H1 (cell line): ENCODE measurements around the gene C1QL1. TPM values are rescaled to one million over a fixed set of nuclear protein-coding genes. Genes with fewer than 3 reads are reported as not detected.

Experiments
- CTCF ChIA-PET: fragments of 300-600 bp; sonication (Branson Sonifier 250); formaldehyde crosslinking; loops from one replicate; lab custom pipeline; 2021; ENCODE audit not compliant: partially characterized antibody; lab: Charles Lee
- POLR2A ChIA-PET: fragments of 300-600 bp; sonication (Branson Sonifier 250); formaldehyde crosslinking; loops from one replicate; lab custom pipeline; 2021; ENCODE audit warnings: inconsistent platforms; ENCODE audit not compliant: partially characterized antibody; lab: Charles Lee
- DNase-seq, 2 experiments: peaks; one replicate each; pipeline versions ENCODE4 v3.0.0 to v3.0.0-alpha.2; 2010 to 2022; ENCODE audit warnings: low spot score in 2 of 2, low read depth in 1 of 2, mixed read lengths in 1 of 2
- FAIRE-seq: peaks from 2 replicates; lab custom pipeline; 2011; peaks lifted over from hg19 to GRCh38; lab: Jason Lieb, UNC
- H2AFZ ChIP-seq: 2 replicates; pipeline ENCODE4 v1.8.1; 2012; ENCODE audit warnings: low read length, inconsistent platforms
- H2AK5ac ChIP-seq: 2 replicates; pipeline ENCODE4 v1.6.1; 2013; ENCODE audit warnings: low read depth, low read length
- H2BK120ac ChIP-seq: replicated peaks from 2 replicates; pipeline ENCODE3; 2013; ENCODE audit warnings: low read depth, low read length, inconsistent platforms
- H2BK12ac ChIP-seq: 2 replicates; pipeline ENCODE4 v1.6.1; 2013; ENCODE audit warnings: low read depth, low read length
- H2BK15ac ChIP-seq: 2 replicates; pipeline ENCODE4 v1.6.1; 2013; ENCODE audit warnings: low read length
- H2BK20ac ChIP-seq: 2 replicates; pipeline ENCODE4 v1.6.1; 2013; ENCODE audit warnings: low read length
- H2BK5ac ChIP-seq: 2 replicates; pipeline ENCODE4 v1.6.1; 2013; ENCODE audit warnings: low read depth, low read length
- H3K14ac ChIP-seq: 2 replicates; pipeline ENCODE4 v1.6.1; 2013; ENCODE audit warnings: inconsistent platforms; ENCODE audit not compliant: insufficient read length
- H3K18ac ChIP-seq: 2 replicates; pipeline ENCODE4 v1.6.1; 2013; ENCODE audit warnings: low read length; ENCODE audit errors: extremely low read depth
- H3K23ac ChIP-seq: 2 replicates; pipeline ENCODE4 v1.6.1; 2013; ENCODE audit warnings: inconsistent platforms; ENCODE audit not compliant: insufficient read length
- H3K23me2 ChIP-seq: 2 replicates; pipeline ENCODE4 v1.6.1; 2013; ENCODE audit warnings: low read depth, low read length
- H3K27ac ChIP-seq: 2 replicates; pipeline ENCODE4 v1.6.1; 2011; ENCODE audit warnings: low read depth, low read length, inconsistent platforms
- H3K27me3 ChIP-seq, 4 experiments: replicated peaks in 1 of 4; 1 replicate in 1 of 4; 2 replicates in 3 of 4; pipeline versions ENCODE4 v1.6.1 to v1.8.1; 2011 to 2013; ENCODE audit warnings: low read length in 3 of 4, mild to moderate bottlenecking in 3 of 4, inconsistent platforms in 2 of 4, mixed read lengths in 2 of 4, moderate library complexity in 1 of 4; ENCODE audit not compliant: control insufficient read depth in 3 of 4, insufficient read depth in 3 of 4; ENCODE audit errors: extremely low read depth in 1 of 4
- H3K36me3 ChIP-seq, 4 experiments: 2 replicates each; pipeline versions ENCODE4 v1.6.1 to v1.8.1; 2011 to 2013; ENCODE audit warnings: mild to moderate bottlenecking in 4 of 4, low read length in 3 of 4, moderate library complexity in 2 of 4, control low read depth in 1 of 4, inconsistent platforms in 1 of 4; ENCODE audit not compliant: insufficient read depth in 4 of 4, control insufficient read depth in 2 of 4
- H3K4ac ChIP-seq: replicated peaks from 2 replicates; pipeline ENCODE3; 2013; ENCODE audit warnings: low read length, low read depth, mixed read lengths, inconsistent platforms; ENCODE audit not compliant: insufficient read length
- H3K4me1 ChIP-seq, 4 experiments: replicated peaks in 1 of 4; 1 replicate in 1 of 4; 2 replicates in 3 of 4; pipeline versions ENCODE4 v1.6.1 to v1.8.1; 2011 to 2013; ENCODE audit warnings: low read length in 3 of 4, inconsistent platforms in 2 of 4, mixed read lengths in 1 of 4; ENCODE audit not compliant: insufficient read depth in 4 of 4, control insufficient read depth in 3 of 4
- H3K4me2 ChIP-seq, 2 experiments: 2 replicates each; pipeline versions ENCODE4 v1.6.1 to v1.8.1; 2011 to 2013; ENCODE audit warnings: low read depth in 2 of 2, low read length in 2 of 2, control low read depth in 1 of 2, inconsistent platforms in 1 of 2, mild to moderate bottlenecking in 1 of 2; ENCODE audit not compliant: insufficient read depth in 1 of 2
- H3K4me3 ChIP-seq, 4 experiments: fragments of 200-600, 300-600 bp in 1 of 4; sonication (generic), shearing (Covaris generic), sonication (Bioruptor Twin) in 1 of 4; 2 replicates each; pipeline versions ENCODE4 v1.5.1 to v1.8.1; 2011 to 2016; ENCODE audit warnings: low read length in 4 of 4, low read depth in 3 of 4, control low read depth in 2 of 4, inconsistent platforms in 2 of 4, mild to moderate bottlenecking in 2 of 4, mixed read lengths in 1 of 4, moderate library complexity in 1 of 4; ENCODE audit not compliant: insufficient read depth in 2 of 4; ENCODE audit errors: extremely low read depth in 1 of 4
- H3K56ac ChIP-seq: replicated peaks from 2 replicates; pipeline ENCODE3; 2013; ENCODE audit warnings: low read depth, mild to moderate bottlenecking, mixed read lengths, low read length, inconsistent platforms; ENCODE audit not compliant: insufficient read length
- H3K79me1 ChIP-seq: 2 replicates; pipeline ENCODE4 v1.6.1; 2013; ENCODE audit warnings: low read depth, low read length, control low read depth
- H3K79me2 ChIP-seq, 2 experiments: 2 replicates each; pipeline versions ENCODE4 v1.6.1 to v1.8.1; 2012 to 2013; ENCODE audit warnings: low read length in 2 of 2, mild to moderate bottlenecking in 2 of 2, inconsistent platforms in 1 of 2; ENCODE audit not compliant: insufficient read depth in 2 of 2, control insufficient read depth in 1 of 2
- H3K9ac ChIP-seq, 4 experiments: replicated peaks in 1 of 4; 1 replicate in 1 of 4; 2 replicates in 3 of 4; pipeline versions ENCODE4 v1.6.1 to v1.8.1; 2011 to 2013; ENCODE audit warnings: low read depth in 3 of 4, low read length in 3 of 4, control low read depth in 2 of 4, mild to moderate bottlenecking in 2 of 4, moderate library complexity in 2 of 4, inconsistent platforms in 1 of 4; ENCODE audit errors: extremely low read depth in 1 of 4
- H3K9me3 ChIP-seq, 2 experiments: 2 replicates each; pipeline versions ENCODE4 v1.6.1 to v1.8.1; 2012 to 2013; ENCODE audit warnings: mild to moderate bottlenecking in 2 of 2, moderate library complexity in 2 of 2, control low read depth in 1 of 2, inconsistent platforms in 1 of 2, low read depth in 1 of 2, low read length in 1 of 2, mixed read lengths in 1 of 2; ENCODE audit not compliant: insufficient read depth in 2 of 2
- H4K20me1 ChIP-seq, 2 experiments: replicated peaks in 1 of 2; 2 replicates each; pipeline versions ENCODE3 to v1.8.1; 2011 to 2013; ENCODE audit warnings: inconsistent platforms in 2 of 2, low read length in 2 of 2, mild to moderate bottlenecking in 1 of 2; ENCODE audit not compliant: insufficient read depth in 2 of 2, control insufficient read depth in 1 of 2
- H4K5ac ChIP-seq: 2 replicates; pipeline ENCODE4 v1.6.1; 2013; ENCODE audit warnings: low read length, low read depth, mixed read lengths, inconsistent platforms; ENCODE audit not compliant: insufficient read length
- H4K8ac ChIP-seq: 2 replicates; pipeline ENCODE4 v1.8.0; 2013; ENCODE audit warnings: mild to moderate bottlenecking, moderate library complexity, low read length, inconsistent platforms; ENCODE audit not compliant: insufficient read depth; ENCODE audit errors: extremely low read depth
- H4K91ac ChIP-seq: replicated peaks from 2 replicates; pipeline ENCODE3; 2013; ENCODE audit warnings: low read length, mixed read lengths, inconsistent platforms; ENCODE audit not compliant: insufficient read length
- TEAD4 ChIP-seq: IDR thresholded peaks from 2 replicates; pipeline ENCODE4 v1.6.1; 2012; ENCODE audit warnings: low read depth, low read length, inconsistent platforms, mixed read lengths
- YY1 ChIP-seq: IDR thresholded peaks from 2 replicates; pipeline ENCODE4 v1.6.1; 2011; ENCODE audit warnings: low read depth, mild to moderate bottlenecking, low read length
- WGBS, 2 experiments: shearing (Covaris generic) in 1 of 2; methylation state at CpG; one replicate each; pipeline versions ENCODE4 v1.1.6 to v1.1.7; 2013 to 2015; ENCODE audit warnings: low lambda C conversion rate in 2 of 2, mixed read lengths in 2 of 2, inconsistent platforms in 1 of 2, low coverage in 1 of 2, missing lambda C conversion rate in 1 of 2; ENCODE audit not compliant: insufficient replicate concordance in 2 of 2, insufficient coverage in 1 of 2, insufficient read length in 1 of 2; ENCODE audit errors: extremely low coverage in 1 of 2, missing lambda C conversion rate in 1 of 2; 5-methylcytosine and 5-hydroxymethylcytosine counted together
- polyA plus RNA-seq, 7 experiments: library from polyadenylated mRNA; depleted of rRNA in 3 of 7; stranded (reverse) in 5 of 7; unstranded in 2 of 7; fragments of >200 nt in 5 of 7; fragments of 200-250 nt in 2 of 7; gene quantifications; 1 replicate in 5 of 7; 2 replicates in 1 of 7; 4 replicates in 1 of 7; pipeline versions ENCODE4 v1.2.1 to v1.2.3, GENCODE V29; 2011 to 2013; ENCODE audit warnings: missing spikeins in 2 of 7, mixed read lengths in 2 of 7
- total RNA-seq: library from RNA; stranded (reverse); fragmentation: NEBNext Ultra II Directional; extraction: Animal tissue kit (Norgen Biotek cat#: 25700); gene quantifications from 2 replicates; pipeline ENCODE4 v1.2.1, GENCODE V29; 2021

Gene C1QL1
- total and polyA plus RNA-seq, 2 of the 8 experiments (the other 6 are each of a cell fraction or from before 2014, with no cell fraction given): 7.6 to 10.5 TPM

DNA sequence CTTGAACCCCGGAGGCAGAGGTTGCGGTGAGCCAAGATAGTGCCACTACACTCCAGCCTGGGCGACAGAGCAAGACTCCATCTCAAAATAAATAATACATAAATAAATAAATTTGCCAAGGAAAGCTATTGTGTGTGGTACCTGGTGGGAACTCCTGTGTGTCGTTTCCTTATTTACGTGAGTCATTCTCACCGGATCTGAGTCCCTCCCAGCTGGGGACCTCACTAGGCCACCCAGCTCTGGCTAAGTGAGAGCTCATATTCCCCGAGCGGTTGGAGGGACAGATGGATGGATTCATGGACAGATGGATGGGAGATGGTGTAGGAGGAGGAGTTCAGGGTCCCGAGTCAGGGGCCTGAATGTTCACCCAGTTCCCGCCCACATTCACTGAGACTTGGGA, 22.9 kb upstream of the C1QL1 start:
- Histone ChIP-seq H3K14ac (no peak overlapping the region), H3K23ac (no peak overlapping the region), H3K4ac (no peak overlapping the region), H2BK120ac (no peak overlapping the region), H3K56ac (no peak overlapping the region), H3K4me3 (no peak overlapping the region), H3K18ac (no peak overlapping the region), H3K27ac (no peak overlapping the region), H3K9me3 (no peaks in the 10 kb centered on the region), H3K9ac (no peak overlapping the region), H2AFZ (no peak overlapping the region), H3K79me2 (no peaks in the 10 kb centered on the region; a peak in 1 of 4 replicates), H2AK5ac (no peak overlapping the region), H3K79me1 (no peaks in the 10 kb centered on the region), H3K4me1 (peaks cover 0 to 7% (median 6%) of the 10 kb centered on the region in 4 experiments; a peak in 4 of 7 replicates), H3K4me2 (no peak overlapping the region), H3K27me3 (peaks cover 0 to 11% (median 4%) of the 10 kb centered on the region in 4 experiments; a peak in 5 of 7 replicates), H4K8ac (no peak overlapping the region), H3K36me3 (no peaks in the 10 kb centered on the region), H4K20me1 (no peaks in the 10 kb centered on the region), H3K23me2 (peaks cover 8% of the 10 kb centered on the region; the same call in 1 of the 2 replicates), H2BK12ac (no peak overlapping the region), H4K5ac (no peak overlapping the region), H4K91ac (no peak overlapping the region), H2BK20ac (no peak overlapping the region), H2BK15ac (no peak overlapping the region), H2BK5ac (no peak overlapping the region)
- DNase-seq (no peak), FAIRE-seq (no peak)
- POLR2A ChIA-PET: interaction anchor here (1.5 kb wide), 1 partner anchor 12 kb away, joined by 4 read pairs; no protein-coding TSS in a partner anchor
- CTCF ChIA-PET: interaction anchor here (0.8 to 16.0 kb wide), 14 partner anchors 11 to 113 kb away, joined by 3 to 102 read pairs (median 5); partner anchors contain the start of gene C1QL1
- WGBS, 2 experiments: 83% methylated on average over 10 of the region's 10 CpGs; no CpG with 5 or more reads in 1 of the 2 experiments
- TF ChIP-seq TEAD4: no peak
- no peak for TF ChIP-seq YY1
